Fibroblast of pulmonary artery (primary cell): ENCODE measurements around the gene FAM222A.

ENCODE experiments used
- DNase-seq: peaks from one replicate; pipeline ENCODE4 v3.0.0-alpha.2; 2010; ENCODE audit warnings: low read depth
- H3K4me3 ChIP-seq: replicated peaks from 2 replicates; pipeline ENCODE4 v1.5.1; 2011; ENCODE audit warnings: low read depth, mild to moderate bottlenecking, control low read depth, low read length, moderate library complexity
- TF ChIP-seq, protein P1 (sequence below): IDR thresholded peaks from 2 replicates; pipeline ENCODE4 v1.5.1; 2011; ENCODE audit warnings: mild to moderate bottlenecking, control low read depth, low read length, inconsistent platforms; ENCODE audit errors: missing control alignments

Gene FAM222A

DNA sequence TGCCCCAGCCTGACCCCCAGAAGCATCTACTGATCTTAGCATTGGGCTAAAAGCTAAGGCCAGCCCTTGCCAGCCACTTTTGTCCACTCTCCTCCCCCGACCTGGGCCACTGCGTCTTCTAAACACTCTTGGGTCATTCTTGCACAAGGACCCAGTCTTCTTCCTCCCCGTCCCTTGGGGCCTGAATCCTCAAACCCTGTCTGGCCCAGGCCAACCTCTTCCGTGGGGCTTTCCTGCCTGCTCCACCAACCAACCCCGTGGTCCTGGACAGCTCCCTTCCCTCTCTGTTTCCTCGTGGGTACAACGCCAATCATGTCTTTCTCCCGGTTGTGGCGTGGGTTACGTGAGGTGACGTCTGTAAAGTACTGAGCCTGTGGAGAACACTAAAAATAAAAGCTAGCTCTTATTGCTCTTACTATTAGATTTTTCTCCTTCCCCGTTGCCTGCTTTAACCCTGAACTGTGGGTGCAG is 21.5 kb downstream of the FAM222A start:
- DNase-seq, result no peak
- no peak overlapping the region for H3K4me3 ChIP-seq
- TF ChIP-seq, protein P1, sequence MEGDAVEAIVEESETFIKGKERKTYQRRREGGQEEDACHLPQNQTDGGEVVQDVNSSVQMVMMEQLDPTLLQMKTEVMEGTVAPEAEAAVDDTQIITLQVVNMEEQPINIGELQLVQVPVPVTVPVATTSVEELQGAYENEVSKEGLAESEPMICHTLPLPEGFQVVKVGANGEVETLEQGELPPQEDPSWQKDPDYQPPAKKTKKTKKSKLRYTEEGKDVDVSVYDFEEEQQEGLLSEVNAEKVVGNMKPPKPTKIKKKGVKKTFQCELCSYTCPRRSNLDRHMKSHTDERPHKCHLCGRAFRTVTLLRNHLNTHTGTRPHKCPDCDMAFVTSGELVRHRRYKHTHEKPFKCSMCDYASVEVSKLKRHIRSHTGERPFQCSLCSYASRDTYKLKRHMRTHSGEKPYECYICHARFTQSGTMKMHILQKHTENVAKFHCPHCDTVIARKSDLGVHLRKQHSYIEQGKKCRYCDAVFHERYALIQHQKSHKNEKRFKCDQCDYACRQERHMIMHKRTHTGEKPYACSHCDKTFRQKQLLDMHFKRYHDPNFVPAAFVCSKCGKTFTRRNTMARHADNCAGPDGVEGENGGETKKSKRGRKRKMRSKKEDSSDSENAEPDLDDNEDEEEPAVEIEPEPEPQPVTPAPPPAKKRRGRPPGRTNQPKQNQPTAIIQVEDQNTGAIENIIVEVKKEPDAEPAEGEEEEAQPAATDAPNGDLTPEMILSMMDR, result no peak

DNA sequence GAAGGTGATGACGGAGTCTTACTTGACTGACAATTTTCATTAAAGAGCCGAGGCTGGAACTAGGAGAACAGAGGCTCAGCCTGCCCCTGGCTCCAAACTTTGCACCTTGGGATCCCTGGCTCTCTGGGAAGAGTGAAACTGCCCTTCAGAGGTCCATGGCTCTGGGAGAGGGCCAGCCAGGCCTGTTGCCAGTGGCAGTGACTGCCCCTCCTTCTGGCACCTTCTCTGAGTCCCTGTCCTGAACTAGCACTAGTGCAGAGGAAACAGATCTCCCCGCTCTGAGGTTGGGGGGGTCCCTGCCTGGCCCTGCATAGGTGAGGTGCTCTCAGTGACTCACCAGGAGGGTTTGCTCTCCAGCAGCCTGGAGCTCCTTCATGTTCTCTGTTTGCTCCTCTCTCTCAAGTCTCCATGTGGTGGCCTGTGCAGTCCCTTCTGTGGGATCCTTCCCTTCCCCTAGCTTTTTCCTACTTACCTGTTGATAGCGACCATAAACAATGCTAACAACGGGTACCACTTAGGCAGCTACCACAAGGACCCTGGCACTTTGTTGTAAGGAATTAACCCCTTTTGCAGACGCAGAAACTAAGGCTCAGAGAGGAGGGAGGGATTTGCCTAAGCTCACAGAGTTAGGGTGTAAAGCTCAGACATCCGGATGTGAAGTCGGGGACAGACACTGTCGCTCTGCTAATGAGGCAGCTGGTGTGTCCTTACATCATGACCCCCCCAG is 22.4 kb downstream of the FAM222A start:
- DNase-seq, result no peak
- H3K4me3 ChIP-seq, result no peak overlapping the region
- TF ChIP-seq, protein P1, result no peak

DNA sequence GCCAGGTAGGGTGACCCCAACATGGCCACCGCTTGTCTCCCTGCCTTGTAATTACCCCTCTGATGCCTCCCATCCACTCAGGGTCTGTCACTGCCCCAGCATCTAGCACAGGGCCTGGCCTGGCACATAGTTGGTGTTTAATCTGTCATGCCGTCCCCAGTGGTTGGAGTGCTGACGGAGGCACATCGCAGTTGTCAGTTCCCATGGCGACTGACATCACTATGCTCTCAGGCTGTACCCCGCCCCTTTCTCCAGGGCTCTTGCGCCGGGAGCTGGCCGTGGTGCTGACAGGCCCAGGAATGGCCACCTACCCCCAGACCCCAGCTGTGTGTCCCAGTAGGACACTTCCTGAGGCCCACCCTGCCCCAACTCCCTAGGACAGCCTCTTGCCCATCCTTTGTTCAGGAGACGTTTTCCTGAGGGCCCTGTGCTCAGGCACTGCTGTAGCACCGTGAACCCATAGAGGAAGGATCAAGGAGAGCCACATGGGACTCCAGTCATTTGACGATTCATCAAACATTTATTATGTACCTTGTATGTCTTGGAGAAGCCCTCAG is 23.0 kb downstream of the FAM222A start:
- DNase-seq, result peak; percentile 70
- H3K4me3 ChIP-seq, result no peak overlapping the region
- TF ChIP-seq, protein P1, result no peak

DNA sequence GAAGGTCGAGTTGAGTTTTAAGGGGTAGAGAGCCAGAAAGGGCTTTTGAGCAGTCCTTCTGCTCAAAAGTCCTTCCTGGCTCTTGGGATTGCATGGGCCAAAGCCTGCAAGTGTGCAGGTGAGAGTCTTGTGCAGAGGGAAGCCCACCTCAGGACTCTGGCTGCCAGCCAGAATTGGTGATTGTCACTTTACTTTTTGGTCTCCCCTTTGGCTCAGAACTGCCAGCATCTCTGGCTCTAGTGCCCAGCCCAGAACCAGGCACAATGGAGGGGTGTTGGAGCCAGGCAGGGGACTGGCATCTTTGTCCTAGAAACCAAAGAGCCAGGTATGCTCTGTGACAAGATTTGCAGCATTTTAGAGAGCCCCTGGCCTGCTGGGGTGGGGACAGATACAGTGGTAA is 23.5 kb downstream of the FAM222A start:
- TF ChIP-seq, protein P1, result no peak
- H3K4me3 ChIP-seq, result no peak overlapping the region
- no peak for DNase-seq

DNA sequence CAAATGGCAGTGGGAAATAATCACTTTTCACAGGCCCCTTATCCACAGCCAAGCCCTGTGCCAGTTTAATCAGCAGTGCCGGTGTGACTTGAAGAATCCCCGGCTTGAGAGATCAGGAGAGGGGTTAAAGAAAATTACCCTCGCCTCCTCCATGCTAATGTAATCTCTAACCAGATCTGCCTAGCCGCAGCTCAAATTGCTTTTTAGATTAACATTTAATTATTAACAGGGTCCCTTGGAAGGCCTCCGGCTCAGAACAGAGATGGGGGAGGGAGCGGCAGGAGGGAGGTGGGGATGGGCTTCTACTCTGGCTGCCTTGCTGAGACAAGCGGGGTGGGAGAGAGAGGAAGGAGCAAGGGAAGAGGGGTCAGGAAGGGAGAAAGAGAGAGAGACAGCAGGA is 24.0 kb downstream of the FAM222A start:
- TF ChIP-seq, protein P1, result no peak
- DNase-seq, result no peak
- H3K4me3 ChIP-seq, result no peak overlapping the region

DNA sequence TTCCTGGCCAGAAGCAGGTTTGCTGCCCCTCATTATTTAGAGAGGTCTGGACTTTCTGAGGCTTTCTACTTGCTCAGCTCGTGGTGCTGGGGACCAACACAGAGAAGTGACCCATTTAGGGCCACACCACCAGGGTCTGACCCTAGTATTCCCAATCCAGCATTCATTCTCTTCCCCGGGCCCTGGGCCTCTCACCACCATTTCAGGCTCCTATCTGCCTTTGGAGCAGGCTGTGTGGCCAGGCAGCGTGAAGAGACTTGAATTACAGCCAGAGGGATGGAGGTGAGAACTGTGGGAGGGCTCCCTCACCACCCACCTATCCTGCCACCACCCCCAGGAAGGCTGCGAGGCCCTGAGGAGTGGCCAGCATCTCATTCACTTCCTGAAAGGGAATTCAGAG is 24.6 kb downstream of the FAM222A start:
- H3K4me3 ChIP-seq, result no peak overlapping the region
- DNase-seq, result no peak
- TF ChIP-seq, protein P1, result no peak
